Measurements from ENCODE around the gene NEMP1.

NEMP1 gene

DNA sequence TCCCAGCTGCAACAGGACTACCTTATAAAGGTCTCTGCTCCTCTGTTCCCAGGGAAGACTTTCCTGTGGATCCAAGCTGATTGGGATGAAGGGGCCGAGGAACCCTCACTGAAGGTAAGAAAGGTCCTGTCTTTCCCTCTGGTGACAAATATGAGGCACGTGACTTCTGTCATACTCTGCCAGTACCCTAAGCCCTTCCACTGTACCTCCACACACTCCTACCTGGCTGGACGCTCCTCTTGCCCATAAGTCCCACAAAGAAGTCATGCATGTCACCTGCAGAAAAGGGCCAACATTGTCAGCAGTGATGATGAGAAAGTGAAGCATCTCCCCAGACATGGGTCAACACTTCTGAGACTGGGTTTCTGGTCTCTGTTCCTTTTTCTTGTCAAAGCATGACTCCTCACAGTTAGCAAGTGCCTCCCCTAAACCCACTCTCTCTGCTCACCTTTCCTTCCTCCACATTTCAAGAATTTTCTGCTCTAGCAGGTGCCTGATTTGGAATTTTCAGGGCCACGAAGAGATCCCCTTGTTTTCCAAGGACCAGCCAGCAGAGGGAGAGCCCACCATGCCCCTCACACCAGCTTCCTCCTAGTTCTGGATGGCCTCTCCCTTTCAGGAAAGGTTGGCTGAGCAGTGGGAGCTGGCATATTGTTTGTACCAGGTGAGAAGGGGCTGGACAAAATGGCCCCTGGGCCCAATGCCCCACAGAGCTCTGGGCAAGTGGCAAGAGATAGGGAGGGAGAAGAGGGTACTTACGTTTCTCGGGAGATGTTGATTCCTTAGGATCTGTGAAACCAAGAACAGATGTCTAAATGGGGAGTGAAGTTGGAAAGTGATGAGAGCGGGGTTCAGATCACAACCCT, 65.8 kb downstream of the NEMP1 start:
- peak; percentile 92 for ATAC-seq
- no peaks in the 10 kb centered on the region for H3K9me3 Mint-ChIP-seq
- H3K27me3 Mint-ChIP-seq, result no peaks in the 10 kb centered on the region
- H3K36me3 Mint-ChIP-seq, result no peaks in the 10 kb centered on the region
- H3K4me3 Mint-ChIP-seq, result no peak overlapping the region
- peaks cover 20% of the 10 kb centered on the region for H3K4me1 Mint-ChIP-seq
- H3K27ac Mint-ChIP-seq, result peak overlapping the region; percentile 21

DNA sequence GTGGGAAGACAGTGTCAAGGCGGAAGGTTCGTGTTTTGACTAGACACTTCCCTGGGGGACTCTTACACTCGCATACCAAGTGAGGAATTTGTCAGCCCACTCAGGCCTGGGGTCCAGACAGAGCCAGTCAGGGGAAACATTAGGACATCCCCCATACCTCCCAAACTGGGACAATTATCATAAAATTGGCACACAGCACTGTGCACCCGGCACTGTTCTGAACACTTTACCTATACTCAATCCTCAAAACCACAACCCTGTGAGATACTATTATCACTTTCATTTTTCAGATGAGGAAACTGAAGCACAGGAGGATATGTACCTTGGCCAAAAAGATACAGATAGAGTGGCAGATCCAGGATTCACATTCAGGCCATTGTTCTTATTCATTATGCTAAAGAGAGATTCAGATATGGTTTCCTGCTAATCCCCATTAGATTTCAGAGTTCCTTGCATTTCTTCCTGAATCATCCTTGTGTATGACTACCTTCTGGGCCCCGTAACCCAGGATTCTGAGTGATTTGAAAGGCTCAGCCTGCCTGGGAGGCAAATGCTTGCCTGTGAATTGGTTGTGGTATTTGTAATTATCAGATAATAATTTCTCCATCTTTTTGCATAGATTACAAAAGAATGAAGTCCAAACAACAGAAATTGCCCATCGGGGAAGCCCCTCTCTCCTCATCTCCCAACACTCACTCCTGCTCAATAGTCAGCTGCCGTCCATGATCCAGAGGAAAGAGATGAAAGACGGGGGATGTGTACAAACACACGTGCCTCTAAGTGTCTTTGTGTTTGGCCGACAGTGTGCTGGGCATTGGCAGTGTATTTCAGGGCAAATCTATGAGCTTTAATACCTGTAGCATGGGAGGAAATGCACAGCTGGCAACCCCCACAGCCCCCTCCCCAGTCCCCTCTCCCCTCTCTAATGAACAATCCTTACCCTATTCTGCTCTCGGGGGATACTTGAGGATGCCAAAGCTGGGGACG, 66.9 kb downstream of the NEMP1 start:
- Mint-ChIP-seq H3K27ac (peak overlapping the region; percentile 50), H3K4me3 (peak overlapping the region; percentile 1), H3K27me3 (no peaks in the 10 kb centered on the region), H3K9me3 (no peaks in the 10 kb centered on the region), H3K4me1 (peaks cover 26% of the 10 kb centered on the region), H3K36me3 (no peaks in the 10 kb centered on the region)
- peak; percentile 63 for ATAC-seq

DNA sequence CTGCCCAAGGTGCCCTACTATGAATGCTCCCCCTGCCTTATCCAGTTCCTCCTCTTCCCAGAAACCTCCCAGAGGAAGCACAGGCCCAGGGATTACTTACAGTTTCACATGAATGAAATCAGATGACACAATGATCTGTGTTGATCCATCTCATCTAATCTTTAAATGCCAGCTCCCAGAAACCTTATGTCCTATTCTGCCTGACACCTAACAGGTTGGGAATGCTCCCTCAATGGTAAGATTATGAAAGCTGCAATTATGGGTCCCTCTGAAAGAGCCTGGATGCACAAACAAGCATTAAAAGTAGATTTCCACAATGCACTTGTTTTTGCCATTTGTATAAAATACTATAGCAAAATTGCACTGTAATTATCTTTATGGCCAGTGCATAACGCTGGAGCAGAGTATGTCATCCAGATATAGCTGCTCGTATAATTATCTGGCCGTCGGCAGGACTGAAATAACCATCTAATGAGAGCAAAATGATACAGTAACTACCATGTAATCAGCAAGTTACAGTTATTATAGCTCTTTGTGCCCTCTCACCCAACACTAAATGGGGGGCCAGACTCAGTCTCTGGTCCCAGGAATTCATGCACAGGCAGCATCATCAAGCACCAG, 67.9 kb downstream of the NEMP1 start:
- H3K27me3 Mint-ChIP-seq, result no peaks in the 10 kb centered on the region
- H3K9me3 Mint-ChIP-seq, result no peaks in the 10 kb centered on the region
- H3K4me1 Mint-ChIP-seq, result peaks cover 31% of the 10 kb centered on the region
- no peak for ATAC-seq
- H3K36me3 Mint-ChIP-seq, result no peaks in the 10 kb centered on the region
- no peak overlapping the region for H3K4me3 Mint-ChIP-seq
- peak overlapping the region; percentile 50 for H3K27ac Mint-ChIP-seq

DNA sequence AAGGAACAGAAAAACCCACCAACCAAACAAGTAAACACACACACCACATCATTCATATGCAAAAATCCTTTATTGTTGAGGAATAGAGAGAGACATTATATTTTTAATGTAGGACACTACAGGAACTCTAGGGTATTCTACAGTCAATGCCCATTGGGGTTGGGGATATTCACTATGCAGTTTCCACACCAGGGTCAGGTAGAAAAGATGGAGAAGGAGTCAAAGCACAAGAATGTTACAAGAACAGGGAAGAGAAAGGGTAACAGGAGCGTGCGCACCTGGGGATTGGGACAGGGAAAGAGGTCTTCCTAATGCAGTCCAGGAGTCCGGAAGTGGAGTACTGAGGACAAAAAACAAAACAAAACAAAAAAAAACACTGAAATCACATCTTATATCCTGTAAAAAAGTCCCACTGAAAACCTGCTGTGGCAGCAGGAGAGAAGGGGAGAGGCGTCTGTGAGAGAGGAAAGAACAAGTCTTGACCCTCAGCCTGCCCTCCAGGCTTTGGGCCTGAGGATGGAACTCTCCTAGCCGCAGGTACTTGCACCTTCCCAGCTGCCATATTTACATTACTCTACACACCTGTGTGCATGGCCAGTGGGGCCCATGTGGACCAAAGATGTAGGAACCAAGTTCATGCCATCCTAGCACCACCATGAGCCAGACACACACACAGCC, 68.5 kb downstream of the NEMP1 start:
- no peaks in the 10 kb centered on the region for H3K9me3 Mint-ChIP-seq

DNA sequence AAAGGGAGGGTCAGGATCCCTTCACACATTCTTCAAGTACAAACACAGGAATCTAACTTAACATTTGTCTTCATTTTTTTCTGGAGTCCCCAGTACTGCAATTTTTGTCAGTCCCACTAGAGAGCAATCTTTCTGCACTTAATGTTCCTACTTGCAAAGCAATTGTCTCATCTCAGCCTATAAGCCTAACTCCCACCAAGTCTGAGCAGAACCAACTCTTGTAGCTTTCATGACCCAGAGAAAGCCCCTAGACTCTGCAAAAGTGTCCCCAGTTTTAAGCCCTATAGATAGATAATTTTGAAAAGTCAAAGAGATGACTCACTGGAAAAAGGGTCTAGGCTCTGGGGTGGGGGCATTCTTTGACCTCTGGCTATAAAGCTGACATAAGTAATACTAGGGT, 70.4 kb downstream of the NEMP1 start:
- Mint-ChIP-seq H3K4me3 (no peak overlapping the region), H3K36me3 (peaks cover 14% of the 10 kb centered on the region), H3K9me3 (no peaks in the 10 kb centered on the region), H3K27ac (no peak overlapping the region), H3K4me1 (peaks cover 45% of the 10 kb centered on the region), H3K27me3 (no peaks in the 10 kb centered on the region)
- ATAC-seq, result no peak

More for the DNA sequence above, 68.5 kb downstream of the NEMP1 start:
- Mint-ChIP-seq H3K4me1 (peaks cover 37% of the 10 kb centered on the region), H3K27me3 (no peaks in the 10 kb centered on the region), H3K4me3 (no peak overlapping the region), H3K36me3 (no peaks in the 10 kb centered on the region), H3K27ac (no peak overlapping the region)
- ATAC-seq, result no peak

DNA sequence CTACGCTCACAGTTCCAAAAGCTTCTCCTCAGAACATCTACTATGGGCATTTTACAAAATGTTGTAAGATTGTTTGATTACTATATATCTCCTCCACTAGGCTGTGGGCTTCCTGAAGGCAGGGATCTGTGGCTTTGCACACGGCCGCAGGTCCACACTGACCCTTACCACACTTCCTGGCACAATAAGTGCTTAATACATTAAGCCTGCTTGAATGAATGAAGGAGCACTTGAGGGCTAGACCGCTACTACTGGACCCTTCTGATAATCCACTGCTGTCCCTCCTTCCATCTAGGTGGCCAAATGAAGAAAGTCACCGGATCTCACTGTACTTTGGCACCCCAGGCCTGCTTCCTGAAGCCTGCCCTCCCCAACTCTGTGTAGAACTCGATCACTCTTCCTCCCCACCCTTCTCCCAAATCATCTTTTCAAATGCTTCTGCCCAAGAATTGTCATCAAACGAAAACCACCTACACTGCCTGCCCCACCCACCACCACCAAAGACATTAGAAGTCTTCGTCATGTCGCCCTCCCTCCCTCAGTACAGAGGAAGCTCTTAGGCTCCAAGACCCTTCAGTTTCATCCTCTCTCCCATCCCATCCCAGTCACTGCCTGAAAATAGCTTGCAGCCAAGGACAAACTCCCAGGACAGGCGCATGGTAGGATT, 71.6 kb downstream of the NEMP1 start:
- Mint-ChIP-seq H3K36me3 (peaks cover 22% of the 10 kb centered on the region), H3K4me3 (peak overlapping the region; percentile 78), H3K9me3 (no peaks in the 10 kb centered on the region), H3K4me1 (peaks cover 42% of the 10 kb centered on the region), H3K27ac (peak overlapping the region; percentile 84), H3K27me3 (no peaks in the 10 kb centered on the region)
- ATAC-seq, result no peak

DNA sequence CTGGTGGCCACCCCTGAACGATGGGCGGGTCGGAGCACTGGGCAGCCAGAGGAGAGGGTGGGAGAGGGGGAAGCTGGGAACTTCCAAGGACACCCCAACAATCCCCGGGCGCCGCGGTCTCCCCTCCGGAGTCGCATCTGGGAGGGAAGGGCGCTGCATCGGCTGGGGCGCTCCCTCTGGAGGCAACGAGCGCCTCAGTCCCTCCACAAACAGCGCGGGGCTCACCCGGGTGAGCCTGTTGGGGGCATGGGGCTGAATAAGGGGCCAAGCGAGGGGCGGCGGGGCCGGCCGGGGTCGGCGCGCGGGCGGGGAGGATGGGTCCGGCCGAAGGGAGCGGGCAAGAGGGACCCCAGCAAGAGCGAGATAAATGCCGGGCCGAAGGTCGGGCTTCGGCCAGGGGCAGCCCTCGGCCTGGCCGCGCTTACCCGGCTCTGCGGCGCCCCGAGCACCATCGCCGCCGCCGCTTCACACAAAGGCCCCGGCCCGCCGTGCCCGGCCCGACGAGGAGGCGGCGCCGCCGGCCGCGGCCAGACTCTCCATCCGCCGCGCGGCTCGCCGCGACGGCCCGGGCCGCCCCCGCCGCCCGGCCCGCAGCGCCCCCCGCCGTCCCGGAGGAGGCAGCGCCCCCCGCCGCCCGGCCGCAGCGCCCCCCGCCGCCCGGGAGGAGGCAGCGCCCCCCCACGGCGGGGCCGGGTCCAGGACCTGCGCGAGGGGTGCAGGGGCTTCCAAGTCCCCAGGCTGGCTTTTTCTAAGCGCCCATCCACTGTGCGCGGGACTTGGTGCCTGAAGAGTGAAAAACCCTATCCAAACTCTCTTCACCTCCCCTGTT, 72.4 kb downstream of the NEMP1 start, which contains the start of gene ZBTB39:
TSS of gene ZBTB39 (minus strand) at position 567 of the 829 bp plus-strand sequence. CDS start 1,629 bp downstream, outside the sequence.
- peak; percentile 93 for ATAC-seq
- H3K36me3 Mint-ChIP-seq, result peaks cover 22% of the 10 kb centered on the region
- peaks cover 42% of the 10 kb centered on the region for H3K4me1 Mint-ChIP-seq
- H3K27ac Mint-ChIP-seq, result peak within 1 kb of the TSS; percentile 84
- peak within 1 kb of the TSS; percentile 86 for H3K4me3 Mint-ChIP-seq
- H3K9me3 Mint-ChIP-seq, result no peaks in the 10 kb centered on the region
- H3K27me3 Mint-ChIP-seq, result no peaks in the 10 kb centered on the region
